Upper lobe of right lung (tissue), 1 donor: Measurements from ENCODE around the gene NCS1. TPM values are rescaled to one million over a fixed set of nuclear protein-coding genes. Genes with fewer than 3 reads are reported as not detected.

Experiments used
- ATAC-seq: fragments of 200-7000 bp; cut with Tn5 transposase; one replicate; pipeline ENCODE4 v1.9.1; 2020; ENCODE audit warnings: mild to moderate bottlenecking, moderate library complexity
- DNase-seq: peaks from one replicate; pipeline ENCODE4 v3.0.0-alpha.2; 2020
- H3K27ac ChIP-seq: fragments of 200-600 bp; one replicate; pipeline ENCODE4 v1.8.0; 2022
- H3K27me3 ChIP-seq: fragments of 200-600 bp; one replicate; pipeline ENCODE4 v1.8.0; 2022; ENCODE audit warnings: mild to moderate bottlenecking
- H3K36me3 ChIP-seq: fragments of 200-600 bp; one replicate; pipeline ENCODE4 v1.8.0; 2022
- H3K4me1 ChIP-seq: fragments of 200-600 bp; one replicate; pipeline ENCODE4 v1.8.0; 2022
- H3K4me3 ChIP-seq: fragments of 200-600 bp; one replicate; pipeline ENCODE4 v1.8.0; 2022; ENCODE audit warnings: mild to moderate bottlenecking
- H3K9me3 ChIP-seq: fragments of 200-600 bp; one replicate; pipeline ENCODE4 v1.8.0; 2022
- intact Hi-C: fragments of 100-400 bp; cut with DNase I; formaldehyde crosslinking; loops from one replicate; pipeline ENCODE4 v1.11.0; 2022
- total RNA-seq: library from RNA; stranded (reverse); fragmentation: NEBNext Ultra II Directional; extraction: Animal tissue kit (Norgen Biotek cat#: 25700); gene quantifications from one replicate; pipeline ENCODE4 v1.2.1, GENCODE V29; 2021
- TF ChIP-seq, protein P1 (sequence below): fragments of 200-600 bp; IDR thresholded peaks from one replicate; pipeline ENCODE4 v1.8.0; 2022; ENCODE audit warnings: antibody characterized with exemption
- donor health status: DM: no; HTN: yes; CAD: no; lungs with severe emphysema.

NCS1 gene
- total RNA-seq, 1 donor from 2014 or later = 5.7 TPM

DNA sequence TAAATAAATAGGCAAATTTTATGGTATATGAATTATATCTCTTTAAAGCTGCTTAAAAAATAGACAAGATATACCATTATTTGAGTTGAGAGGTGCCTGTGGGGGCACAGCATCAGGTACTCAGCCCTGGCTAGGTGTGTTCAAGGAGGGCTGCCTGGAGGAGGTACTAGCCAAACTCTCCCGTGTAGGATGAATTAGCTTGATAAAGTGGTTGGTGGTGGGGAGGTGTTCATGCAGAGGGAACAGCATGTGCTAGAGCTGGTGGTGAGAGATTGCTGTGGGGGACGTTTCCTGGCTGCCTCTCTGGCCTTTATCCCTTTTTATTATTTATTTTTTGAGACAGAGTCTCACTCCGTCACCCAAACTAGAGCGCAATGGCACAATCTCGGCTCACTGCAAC, 23.2 kb upstream of the NCS1 start:
- DNase-seq (no peak), ATAC-seq (no peak)
- no peak overlapping the region for H3K4me3 ChIP-seq
- H3K36me3 ChIP-seq = no peaks in the 10 kb centered on the region
- intact Hi-C loops = no loop called here
- TF ChIP-seq, protein P1, sequence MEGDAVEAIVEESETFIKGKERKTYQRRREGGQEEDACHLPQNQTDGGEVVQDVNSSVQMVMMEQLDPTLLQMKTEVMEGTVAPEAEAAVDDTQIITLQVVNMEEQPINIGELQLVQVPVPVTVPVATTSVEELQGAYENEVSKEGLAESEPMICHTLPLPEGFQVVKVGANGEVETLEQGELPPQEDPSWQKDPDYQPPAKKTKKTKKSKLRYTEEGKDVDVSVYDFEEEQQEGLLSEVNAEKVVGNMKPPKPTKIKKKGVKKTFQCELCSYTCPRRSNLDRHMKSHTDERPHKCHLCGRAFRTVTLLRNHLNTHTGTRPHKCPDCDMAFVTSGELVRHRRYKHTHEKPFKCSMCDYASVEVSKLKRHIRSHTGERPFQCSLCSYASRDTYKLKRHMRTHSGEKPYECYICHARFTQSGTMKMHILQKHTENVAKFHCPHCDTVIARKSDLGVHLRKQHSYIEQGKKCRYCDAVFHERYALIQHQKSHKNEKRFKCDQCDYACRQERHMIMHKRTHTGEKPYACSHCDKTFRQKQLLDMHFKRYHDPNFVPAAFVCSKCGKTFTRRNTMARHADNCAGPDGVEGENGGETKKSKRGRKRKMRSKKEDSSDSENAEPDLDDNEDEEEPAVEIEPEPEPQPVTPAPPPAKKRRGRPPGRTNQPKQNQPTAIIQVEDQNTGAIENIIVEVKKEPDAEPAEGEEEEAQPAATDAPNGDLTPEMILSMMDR = no peak
- peaks cover 3% of the 10 kb centered on the region for H3K4me1 ChIP-seq
- no peaks in the 10 kb centered on the region for H3K9me3 ChIP-seq
- H3K27ac ChIP-seq = no peak overlapping the region
- peaks cover 17% of the 10 kb centered on the region for H3K27me3 ChIP-seq

DNA sequence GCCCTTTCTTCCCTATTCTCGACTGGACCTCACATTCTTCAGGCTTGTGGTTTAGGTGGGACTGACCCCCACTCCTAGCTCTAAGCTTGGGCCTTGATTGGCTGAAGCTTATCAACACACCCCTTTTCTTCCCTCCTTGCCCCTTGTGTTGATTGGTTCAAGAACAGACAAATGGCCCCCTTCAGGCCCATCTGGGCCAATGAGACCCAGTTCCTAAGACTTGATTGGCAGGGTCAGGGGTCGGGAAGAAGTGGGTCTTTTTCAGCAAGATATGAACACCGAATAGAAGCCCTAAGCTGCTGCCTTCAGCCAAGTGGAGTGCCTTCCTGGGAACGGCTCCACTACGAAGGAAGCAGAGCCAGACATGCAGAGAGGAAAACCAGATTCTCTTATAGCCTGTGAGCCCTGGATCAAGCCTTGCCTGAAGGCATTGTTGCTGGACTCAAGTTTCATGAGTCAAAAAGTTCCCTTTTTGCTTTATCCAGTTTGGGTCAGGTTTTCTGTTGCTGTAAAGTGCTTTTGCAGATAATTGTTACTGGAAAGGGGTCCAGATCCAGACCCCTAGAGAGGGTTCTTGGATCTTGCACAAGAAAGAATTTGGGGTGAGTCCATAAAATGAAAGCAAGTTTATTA, 22.4 kb upstream of the NCS1 start:
- TF ChIP-seq, protein P1 = no peak
- intact Hi-C loops = no loop called here
- Histone ChIP-seq H3K27me3 (peaks cover 17% of the 10 kb centered on the region), H3K27ac (no peak overlapping the region), H3K4me1 (no peaks in the 10 kb centered on the region), H3K9me3 (no peaks in the 10 kb centered on the region), H3K4me3 (no peak overlapping the region), H3K36me3 (no peaks in the 10 kb centered on the region)
- DNase-seq (no peak), ATAC-seq (no peak)

DNA sequence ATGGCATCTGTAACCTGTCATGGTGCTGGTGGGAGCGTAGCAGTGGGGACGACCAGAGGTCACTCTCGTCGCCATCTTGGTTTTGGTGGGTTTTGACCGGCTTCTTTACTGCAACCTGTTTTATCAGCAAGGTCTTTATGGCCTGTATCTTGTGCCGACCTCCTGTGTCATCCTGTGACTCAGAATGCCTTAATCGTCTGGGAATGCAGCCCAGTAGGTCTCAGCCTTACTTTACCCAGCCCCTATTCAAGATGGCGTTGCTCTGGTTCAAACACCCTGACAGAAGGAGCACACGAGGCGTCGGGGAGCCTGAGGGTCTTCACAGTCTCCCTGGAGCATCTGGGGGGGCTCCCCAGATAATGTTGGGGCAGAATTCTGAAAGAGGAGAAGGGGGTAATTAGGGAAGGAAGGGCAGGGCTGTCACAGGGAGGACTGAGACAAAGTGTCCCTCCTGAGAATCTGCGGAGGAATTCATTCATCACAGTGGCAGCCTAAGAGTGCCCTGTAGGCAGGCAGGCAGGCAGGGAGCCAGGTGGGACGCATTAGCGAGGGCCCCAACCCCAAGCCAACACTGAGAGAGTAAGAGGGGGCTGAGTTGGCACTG, 21.3 kb upstream of the NCS1 start:
- H3K9me3 ChIP-seq = no peaks in the 10 kb centered on the region
- no peak for ATAC-seq
- intact Hi-C loops = no loop called here
- TF ChIP-seq, protein P1 = no peak
- H3K4me1 ChIP-seq = no peaks in the 10 kb centered on the region
- no peaks in the 10 kb centered on the region for H3K36me3 ChIP-seq
- no peak for DNase-seq
- H3K27me3 ChIP-seq = peaks cover 17% of the 10 kb centered on the region
- H3K4me3 ChIP-seq = no peak overlapping the region
- H3K27ac ChIP-seq = no peak overlapping the region

DNA sequence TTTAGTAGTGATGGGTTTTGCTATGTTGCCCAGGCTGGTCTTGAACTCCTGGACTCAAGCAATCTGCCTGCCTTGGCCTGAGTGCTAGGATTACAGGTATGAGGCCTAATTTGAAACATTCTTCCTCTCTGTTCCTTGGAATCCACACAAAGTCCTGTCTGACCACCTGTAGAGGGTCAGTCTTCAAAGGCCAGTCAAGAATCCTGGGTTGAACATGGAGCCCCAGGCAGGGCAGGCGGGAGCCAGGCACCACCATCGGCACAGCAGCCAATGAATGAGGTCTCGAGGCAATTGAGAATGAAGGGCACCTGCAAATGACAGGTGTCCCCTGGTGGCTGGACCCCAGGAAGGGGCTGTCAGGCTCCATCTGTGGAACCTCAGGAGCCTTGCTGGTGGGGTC, 17.4 kb upstream of the NCS1 start:
- TF ChIP-seq, protein P1 = no peak
- DNase-seq (no peak), ATAC-seq (no peak)
- Histone ChIP-seq H3K4me1 (no peaks in the 10 kb centered on the region), H3K9me3 (no peaks in the 10 kb centered on the region), H3K27me3 (no peaks in the 10 kb centered on the region), H3K27ac (no peak overlapping the region), H3K36me3 (no peaks in the 10 kb centered on the region), H3K4me3 (no peak overlapping the region)
- intact Hi-C loops = no loop called here

DNA sequence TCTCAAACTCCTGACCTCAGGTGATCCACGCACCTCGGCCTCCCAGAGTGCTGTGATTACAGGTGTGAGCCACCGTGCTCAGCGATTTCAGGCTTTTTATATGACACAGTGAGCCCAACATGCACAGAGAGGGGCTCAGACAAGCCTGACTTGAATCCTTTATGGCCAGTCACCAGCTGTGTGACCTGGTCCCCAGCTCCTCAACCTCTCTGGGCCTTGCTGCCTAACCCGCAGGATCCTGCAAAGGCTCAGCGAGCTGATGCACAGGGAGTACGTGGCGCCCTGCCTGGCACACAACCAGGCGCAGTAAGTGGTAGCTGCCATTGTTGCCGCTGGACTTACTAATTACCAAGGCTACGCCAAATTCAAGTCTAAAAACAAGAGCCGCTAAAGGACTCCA, 16.6 kb upstream of the NCS1 start:
- no peaks in the 10 kb centered on the region for H3K27me3 ChIP-seq
- H3K9me3 ChIP-seq = no peaks in the 10 kb centered on the region
- H3K36me3 ChIP-seq = no peaks in the 10 kb centered on the region
- H3K4me3 ChIP-seq = no peak overlapping the region
- H3K27ac ChIP-seq = no peak overlapping the region
- DNase-seq = no peak
- ATAC-seq = no peak
- TF ChIP-seq, protein P1 = no peak
- no peaks in the 10 kb centered on the region for H3K4me1 ChIP-seq
- intact Hi-C loops = no loop called here
